Stomach smooth muscle (tissue), 2 donors: ENCODE results near the gene DPYSL3.

Experiments
- H3K27ac ChIP-seq: one replicate; pipeline ENCODE4 v1.7.0; 2013; ENCODE audit warnings: mild to moderate bottlenecking, low read length, inconsistent platforms
- H3K27me3 ChIP-seq, 2 donors: one replicate each; pipeline ENCODE4 v1.7.0; 2013; ENCODE audit warnings: low read length in 2 of 2; ENCODE audit not compliant: insufficient read depth in 2 of 2, control insufficient read depth in 1 of 2
- H3K36me3 ChIP-seq, 2 donors: one replicate each; pipeline ENCODE4 v1.7.0; 2013; ENCODE audit warnings: low read length in 2 of 2; ENCODE audit not compliant: control insufficient read depth in 2 of 2, insufficient read depth in 2 of 2
- H3K4me1 ChIP-seq: one replicate; pipeline ENCODE4 v1.7.0; 2013; ENCODE audit warnings: low read length; ENCODE audit not compliant: control insufficient read depth, insufficient read depth
- H3K4me3 ChIP-seq, 2 donors: one replicate each; pipeline ENCODE4 v1.7.0; 2013; ENCODE audit warnings: low read length in 2 of 2
- H3K9ac ChIP-seq, 2 donors: one replicate each; pipeline ENCODE4 v1.7.0; 2013; ENCODE audit warnings: low read length in 2 of 2, mild to moderate bottlenecking in 1 of 2
- H3K9me3 ChIP-seq, 2 donors: one replicate each; pipeline ENCODE4 v1.7.0; 2013; ENCODE audit warnings: low read length in 2 of 2; ENCODE audit not compliant: control insufficient read depth in 2 of 2
- donor health status: healthy.
- donor health status: Pancreatic carcinoma.

Gene DPYSL3

GRCh38 chr5:147403651-147404640 is 105.9 kb downstream of the DPYSL3 start:
- H3K27ac ChIP-seq, result peak overlapping the region; percentile 90
- H3K9ac ChIP-seq, result peak overlapping the region; percentile 48 to 55
- peaks cover 47 to 70% of the 10 kb centered on the region in 2 donors for H3K36me3 ChIP-seq
- H3K4me3 ChIP-seq, result peak overlapping the region; percentile 16 to 40
- no peaks in the 10 kb centered on the region for H3K9me3 ChIP-seq
- H3K4me1 ChIP-seq, result peaks cover 59% of the 10 kb centered on the region
- no peaks in the 10 kb centered on the region for H3K27me3 ChIP-seq

- Histone ChIP-seq H3K4me1 (peaks cover 30% of the 10 kb centered on the region), H3K27ac (peak overlapping the region; percentile 24), H3K9ac (no peak overlapping the region), H3K4me3 (no peak overlapping the region), H3K27me3 (no peaks in the 10 kb centered on the region), H3K36me3 (peaks cover 57 to 71% of the 10 kb centered on the region in 2 donors), H3K9me3 (no peaks in the 10 kb centered on the region)
These were observed 109.0 kb downstream of the DPYSL3 start for GRCh38 chr5:147400881-147401280.

- H3K4me1 ChIP-seq, result peaks cover 25% of the 10 kb centered on the region
- no peaks in the 10 kb centered on the region for H3K27me3 ChIP-seq
- no peak overlapping the region for H3K4me3 ChIP-seq
- H3K9me3 ChIP-seq, result no peaks in the 10 kb centered on the region
- peaks cover 55 to 72% of the 10 kb centered on the region in 2 donors for H3K36me3 ChIP-seq
- no peak overlapping the region for H3K9ac ChIP-seq
- peak overlapping the region; percentile 24 for H3K27ac ChIP-seq
These were observed 109.6 kb downstream of the DPYSL3 start for GRCh38 chr5:147400126-147400809.

GRCh38 chr5:147398860-147399259 is 111.0 kb downstream of the DPYSL3 start:
- H3K27me3 ChIP-seq, result no peaks in the 10 kb centered on the region
- H3K27ac ChIP-seq, result peak overlapping the region; percentile 41
- H3K9me3 ChIP-seq, result no peaks in the 10 kb centered on the region
- H3K9ac ChIP-seq, result no peak overlapping the region
- H3K36me3 ChIP-seq, result peaks cover 58 to 77% of the 10 kb centered on the region in 2 donors
- no peak overlapping the region for H3K4me3 ChIP-seq
- H3K4me1 ChIP-seq, result peaks cover 13% of the 10 kb centered on the region

- Histone ChIP-seq H3K9ac (no peak overlapping the region), H3K9me3 (no peaks in the 10 kb centered on the region), H3K27ac (no peak overlapping the region), H3K4me3 (no peak overlapping the region), H3K4me1 (peaks cover 12% of the 10 kb centered on the region), H3K36me3 (peaks cover 65 to 79% of the 10 kb centered on the region in 2 donors), H3K27me3 (no peaks in the 10 kb centered on the region)
These were observed 112.3 kb downstream of the DPYSL3 start for GRCh38 chr5:147397616-147398015.

GRCh38 chr5:147396070-147396823 is 113.6 kb downstream of the DPYSL3 start:
- Histone ChIP-seq H3K27me3 (no peaks in the 10 kb centered on the region), H3K9ac (no peak overlapping the region), H3K9me3 (no peaks in the 10 kb centered on the region), H3K4me3 (no peak overlapping the region), H3K27ac (no peak overlapping the region), H3K4me1 (peaks cover 19% of the 10 kb centered on the region), H3K36me3 (peaks cover 69 to 71% of the 10 kb centered on the region in 2 donors)

- Histone ChIP-seq H3K4me3 (no peak overlapping the region), H3K27me3 (no peaks in the 10 kb centered on the region), H3K36me3 (peaks cover 59 to 60% of the 10 kb centered on the region in 2 donors), H3K9me3 (no peaks in the 10 kb centered on the region), H3K9ac (no peak overlapping the region), H3K4me1 (peaks cover 19% of the 10 kb centered on the region), H3K27ac (peak overlapping the region; percentile 41)
These were observed 115.8 kb downstream of the DPYSL3 start for GRCh38 chr5:147393874-147394672.

- Histone ChIP-seq H3K36me3 (peaks cover 43% of the 10 kb centered on the region in 2 donors), H3K9me3 (no peaks in the 10 kb centered on the region), H3K4me1 (peaks cover 17% of the 10 kb centered on the region), H3K27ac (peak overlapping the region; percentile 31), H3K9ac (no peak overlapping the region), H3K27me3 (no peaks in the 10 kb centered on the region), H3K4me3 (no peak overlapping the region)
These were observed 118.1 kb downstream of the DPYSL3 start for GRCh38 chr5:147391781-147392180.

- H3K9me3 ChIP-seq, result no peaks in the 10 kb centered on the region
- H3K27me3 ChIP-seq, result no peaks in the 10 kb centered on the region
- no peak overlapping the region for H3K9ac ChIP-seq
- peaks cover 34% of the 10 kb centered on the region in 2 donors for H3K36me3 ChIP-seq
- H3K27ac ChIP-seq, result no peak overlapping the region
- peaks cover 15% of the 10 kb centered on the region for H3K4me1 ChIP-seq
- H3K4me3 ChIP-seq, result no peak overlapping the region
These were observed 119.1 kb downstream of the DPYSL3 start for GRCh38 chr5:147390654-147391225.
